Cardiac fibroblast (primary cell): ENCODE measurements around the gene AMZ1.

ENCODE experiments used
- DNase-seq, 2 donors: peaks; one replicate each; pipeline versions ENCODE4 v3.0.0 to v3.0.0-alpha.2; 2010; ENCODE audit warnings: low read depth in 2 of 2
- H3K4me3 ChIP-seq, 2 donors: replicated peaks in 1 of 2; 1 replicate in 1 of 2; 2 replicates in 1 of 2; pipeline ENCODE4 v1.5.1; 2011; ENCODE audit warnings: low read depth in 2 of 2, low read length in 2 of 2, mild to moderate bottlenecking in 2 of 2, moderate library complexity in 1 of 2
- CTCF ChIP-seq: IDR thresholded peaks from one replicate; pipeline ENCODE4 v1.5.1; 2011; ENCODE audit warnings: low read depth, mild to moderate bottlenecking, low read length, inconsistent platforms

AMZ1 gene

GRCh38 chr7:2705371-2706096, 17.5 kb downstream of the AMZ1 start:
- no peak overlapping the region for H3K4me3 ChIP-seq
- TF ChIP-seq CTCF: no peak
- DNase-seq: no peak

- DNase-seq: no peak
- TF ChIP-seq CTCF: no peak
- no peak overlapping the region for H3K4me3 ChIP-seq
Measured at GRCh38 chr7:2706685-2707126, 18.7 kb downstream of the AMZ1 start.

- no peak for DNase-seq
- no peak for TF ChIP-seq CTCF
- H3K4me3 ChIP-seq: no peak overlapping the region
Measured at GRCh38 chr7:2707481-2707880, 19.5 kb downstream of the AMZ1 start.

GRCh38 chr7:2708041-2708440, 20.0 kb downstream of the AMZ1 start:
- H3K4me3 ChIP-seq: no peak overlapping the region
- no peak for DNase-seq
- no peak for TF ChIP-seq CTCF

GRCh38 chr7:2708547-2709310, 20.7 kb downstream of the AMZ1 start:
- no peak overlapping the region for H3K4me3 ChIP-seq
- no peak for TF ChIP-seq CTCF
- DNase-seq: no peak

- peak; percentile 89 for TF ChIP-seq CTCF
- peak; percentile 33 to 61 for DNase-seq
- no peak overlapping the region for H3K4me3 ChIP-seq
Measured at GRCh38 chr7:2709553-2710285, 21.7 kb downstream of the AMZ1 start.
